HepG2 (cell line): ENCODE data around the gene CNPY4. TPM values are rescaled to one million over a fixed set of nuclear protein-coding genes. Genes with fewer than 3 reads are reported as not detected.

Experiments
- ATAC-seq: fragments of 200-7000 bp; cut with Tn5 transposase; 3 replicates; pipeline ENCODE4 v1.9.1; 2020; ENCODE audit warnings: mild to moderate bottlenecking, moderate library complexity
- BruUV-seq: library from RNA; stranded (reverse); fragments of 400-500 nt; replicated peaks from 2 replicates; lab custom pipeline; 2021; lab: Mats Ljungman, UMichigan
- CTCF ChIA-PET: fragments of 300-600 bp; formaldehyde crosslinking; extraction: SDS; loops from one replicate; lab custom pipeline; 2021; ENCODE audit warnings: low total read pairs, inconsistent platforms, low intra/inter-chr PET ratio; lab: Yijun Ruan, JAX
- POLR2A ChIA-PET: fragments of 350-600 bp; sonication (Branson Sonifier 250); formaldehyde crosslinking; loops from one replicate; lab custom pipeline; 2020; ENCODE audit warnings: antibody characterized with exemption, inconsistent platforms; lab: Yijun Ruan, JAX
- DNase-seq: peaks from one replicate; pipeline ENCODE4 v3.0.0-alpha.2; 2015; ENCODE audit warnings: low spot score
- FAIRE-seq: peaks from 3 replicates; lab custom pipeline; 2011; peaks lifted over from hg19 to GRCh38; lab: Jason Lieb, UNC
- H2AFZ ChIP-seq: one replicate; pipeline ENCODE4 v1.6.1; 2011; ENCODE audit warnings: low read length, inconsistent platforms
- H3K27ac ChIP-seq: fragments of 300-600 bp; 3 replicates; pipeline ENCODE4 v1.8.0; 2011; ENCODE audit warnings: mixed run types, mild to moderate bottlenecking, mixed read lengths, low read length, inconsistent platforms; ENCODE audit not compliant: insufficient read depth; ENCODE audit errors: extremely low read length
- H3K27me3 ChIP-seq, 2 experiments: fragments of 200-600 bp in 1 of 2; 2 replicates in 1 of 2; 3 replicates in 1 of 2; pipeline versions ENCODE4 v1.6.0 to v1.8.0; 2011; ENCODE audit warnings: low read length in 2 of 2, mild to moderate bottlenecking in 2 of 2, moderate library complexity in 2 of 2, inconsistent platforms in 1 of 2; ENCODE audit not compliant: insufficient read depth in 2 of 2, control insufficient read depth in 1 of 2
- H3K36me3 ChIP-seq, 2 experiments: fragments of 200-600 bp in 1 of 2; replicated peaks in 1 of 2; 2 replicates in 1 of 2; 3 replicates in 1 of 2; pipeline versions ENCODE4 v1.5.1 to v1.8.0; 2011; ENCODE audit warnings: low read length in 2 of 2, inconsistent platforms in 1 of 2; ENCODE audit not compliant: insufficient read depth in 2 of 2, control insufficient read depth in 1 of 2
- H3K4me1 ChIP-seq: 2 replicates; pipeline ENCODE4 v1.5.1; 2012; ENCODE audit warnings: low read length, inconsistent platforms; ENCODE audit not compliant: insufficient read depth
- H3K4me2 ChIP-seq: 2 replicates; pipeline ENCODE4 v1.6.0; 2011; ENCODE audit warnings: low read depth, low read length, inconsistent platforms
- H3K4me3 ChIP-seq, 3 experiments: fragments of 200-600 bp in 1 of 3; sonication (generic), shearing (Covaris generic) in 1 of 3; replicated peaks in 1 of 3; 2 replicates each; pipeline ENCODE4 v1.5.1; 2011 to 2016; ENCODE audit warnings: low read length in 3 of 3, inconsistent platforms in 2 of 3, low read depth in 2 of 3, mild to moderate bottlenecking in 2 of 3, control low read depth in 1 of 3, mixed read lengths in 1 of 3; ENCODE audit not compliant: insufficient read depth in 1 of 3
- H3K79me2 ChIP-seq: one replicate; pipeline ENCODE4 v1.6.1; 2011; ENCODE audit warnings: low read length, inconsistent platforms; ENCODE audit not compliant: insufficient read depth
- H3K9ac ChIP-seq: 2 replicates; pipeline ENCODE4 v1.6.0; 2011; ENCODE audit warnings: mild to moderate bottlenecking, low read depth, low read length, inconsistent platforms; ENCODE audit not compliant: insufficient read depth
- H3K9me3 ChIP-seq: 2 replicates; pipeline ENCODE4 v1.5.1; 2012; ENCODE audit warnings: mild to moderate bottlenecking, low read length
- H4K20me1 ChIP-seq: 2 replicates; pipeline ENCODE4 v1.6.0; 2011; ENCODE audit warnings: inconsistent platforms, mild to moderate bottlenecking, low read length, moderate library complexity; ENCODE audit not compliant: insufficient read depth
- KLF13 ChIP-seq: sonication (generic); formaldehyde crosslinking; IDR thresholded peaks from 2 replicates; pipeline ENCODE4 v1.4.0; 2020; ENCODE audit warnings: mild to moderate bottlenecking, missing genetic modification reagents
- SRY ChIP-seq: sonication (generic); formaldehyde crosslinking; IDR thresholded peaks from 2 replicates; pipeline ENCODE4 v1.8.0; 2022; ENCODE audit warnings: mild to moderate bottlenecking, missing genetic modification reagents
- U2AF1 ChIP-seq: fragments of 200-400 bp; formaldehyde crosslinking; optimal IDR thresholded peaks from 2 replicates; pipeline ENCODE3; 2017; ENCODE audit warnings: mild to moderate bottlenecking, low read depth, low read length
- U2AF2 ChIP-seq: fragments of 200-400 bp; formaldehyde crosslinking; IDR thresholded peaks from 2 replicates; pipeline ENCODE4 v1.6.1; 2017; ENCODE audit warnings: low read depth, mild to moderate bottlenecking, low read length
- ZBTB7A ChIP-seq: sonication (generic); formaldehyde crosslinking; IDR thresholded peaks from 2 replicates; pipeline ENCODE4 v1.8.0; 2022; ENCODE audit warnings: mild to moderate bottlenecking, missing genetic modification reagents
- ZNF12 ChIP-seq: sonication (generic); formaldehyde crosslinking; IDR thresholded peaks from 2 replicates; pipeline ENCODE4 v1.5.0; 2020; ENCODE audit warnings: missing genetic modification reagents
- ZNF136 ChIP-seq: sonication (generic); formaldehyde crosslinking; IDR thresholded peaks from 2 replicates; pipeline ENCODE4 v1.8.1; 2022; ENCODE audit warnings: low read depth, mild to moderate bottlenecking, moderate library complexity, missing genetic modification reagents
- ZNF234 ChIP-seq: sonication (generic); formaldehyde crosslinking; conservative IDR thresholded peaks from 2 replicates; pipeline ENCODE4 v1.5.1; 2020; ENCODE audit warnings: mild to moderate bottlenecking, missing genetic modification reagents
- ZNF24 ChIP-seq: fragments of 450-650 bp; IDR thresholded peaks from 2 replicates; pipeline ENCODE4 v1.6.1; 2017; ENCODE audit warnings: antibody characterized with exemption, mild to moderate bottlenecking
- ZNF773 ChIP-seq: sonication (generic); formaldehyde crosslinking; IDR thresholded peaks from 2 replicates; pipeline ENCODE4 v1.4.0; 2020; ENCODE audit warnings: missing genetic modification reagents, borderline replicate concordance
- WGBS: methylation state at CpG from one replicate; pipeline ENCODE4 v1.1.6; 2017; ENCODE audit warnings: low lambda C conversion rate; 5-methylcytosine and 5-hydroxymethylcytosine counted together
- in situ Hi-C: cut with HindIII; loops from 2 replicates; pipeline ENCODE4 v1.10.0; 2017; ENCODE audit warnings: low pct_unique_long_range_greater_than_20kb; ENCODE audit not compliant: extremely low pct_ligation_motif_present
- intact Hi-C: fragments of 100-400 bp; cut with micrococcal nuclease; formaldehyde crosslinking; loops from one replicate; pipeline ENCODE4 v1.10.0; 2022; ENCODE audit not compliant: unreplicated experiment
- polyA plus RNA-seq, 8 experiments: library from polyadenylated mRNA; depleted of rRNA in 3 of 8; stranded (reverse) in 7 of 8; unstranded in 1 of 8; fragments of >200 nt; fragmentation: Illumina TruSeq in 4 of 8; extraction: Trizol in 4 of 8; gene quantifications; 2 replicates each; pipeline versions ENCODE4 v1.2.1 to v1.2.3, GENCODE V29; 2011 to 2016; ENCODE audit warnings: low read depth in 4 of 8, missing spikeins in 1 of 8, mixed read lengths in 1 of 8; ENCODE audit not compliant: insufficient read depth in 1 of 8
- total RNA-seq, 5 experiments: library from RNA; depleted of rRNA; stranded (reverse); fragments of >200 nt; fragmentation: Illumina TruSeq; extraction: Trizol; gene quantifications; 2 replicates each; pipeline ENCODE4 v1.2.3, GENCODE V29; 2016; ENCODE audit warnings: low read depth in 1 of 5
- TF ChIP-seq, protein P1 (sequence below): IDR thresholded peaks from 2 replicates; pipeline ENCODE4 v1.6.1; 2016; ENCODE audit warnings: missing biosample characterization, missing genetic modification reagents, low read depth
- TF ChIP-seq, protein P2 (sequence below), 2 experiments: fragments of 450-650 bp in 1 of 2; sonication (generic) in 1 of 2; formaldehyde crosslinking in 1 of 2; IDR thresholded peaks; 2 replicates each; pipeline versions ENCODE4 v1.6.1 to v1.8.0; 2016 to 2022; ENCODE audit warnings: antibody characterized with exemption in 1 of 2, mild to moderate bottlenecking in 1 of 2, missing genetic modification reagents in 1 of 2

The CNPY4 gene
- total and polyA plus RNA-seq, 2 of the 13 experiments (the other 11 are each of a cell fraction or from before 2014, with no cell fraction given), result 6.2 to 12.7 TPM

DNA sequence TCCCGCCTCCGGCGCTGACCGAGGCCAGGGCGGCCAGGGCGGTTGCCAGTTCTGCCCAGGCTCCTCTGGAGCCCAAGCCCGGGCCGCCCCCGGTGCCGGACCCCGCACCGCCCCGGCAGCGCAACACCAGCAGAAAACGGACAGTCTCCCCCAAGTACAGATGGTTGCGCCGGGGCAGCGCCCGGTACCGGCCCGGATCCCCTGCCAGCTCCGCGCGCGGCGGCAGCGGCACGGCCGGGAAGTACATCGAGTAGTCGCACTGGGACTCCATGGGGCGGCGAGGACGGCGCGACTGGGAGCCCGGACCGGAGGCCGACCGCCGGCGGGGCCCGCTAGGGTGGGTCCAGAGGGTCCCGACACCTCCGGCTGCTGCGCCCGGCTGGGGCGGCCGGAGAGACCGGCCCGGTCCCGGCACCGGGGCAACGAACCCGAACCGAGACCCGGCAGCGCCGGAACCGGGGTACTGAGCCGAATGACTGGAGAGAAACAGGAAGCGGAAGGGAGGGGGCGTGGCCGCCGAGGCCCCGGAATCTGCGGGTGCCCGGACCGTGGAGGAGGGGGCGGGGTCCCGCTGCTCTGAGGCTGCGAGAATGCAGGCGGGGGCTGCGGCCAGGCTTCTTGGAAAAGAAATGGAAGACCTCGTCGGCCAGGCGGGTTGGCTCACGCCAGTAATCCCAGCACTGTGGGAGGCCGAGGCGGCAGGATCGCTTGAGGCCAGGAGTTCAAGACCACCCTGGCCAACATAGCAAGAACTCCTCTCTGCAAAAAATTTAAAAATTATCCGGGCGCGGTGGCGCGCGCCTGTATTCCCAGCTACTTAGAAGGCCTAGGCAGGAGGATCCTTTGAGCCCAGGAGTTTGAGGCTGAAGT lies 39.0 kb downstream of the CNPY4 start, which contains the start of gene TRAPPC14:
Gene TRAPPC14 (minus strand): TSS at position 495 of the 870 bp plus-strand sequence. CDS start 224 bp downstream, at position 271.
- ATAC-seq (peak; percentile 83), DNase-seq (peak; percentile 75), FAIRE-seq (peak; percentile 37)
- POLR2A ChIA-PET, result interaction anchor here (0.9 to 2.1 kb wide), 4 partner anchors 10 to 58 kb away, joined by 3 to 25 read pairs (median 7); partner anchors contain the start of gene LAMTOR4
- in situ Hi-C loops, result no loop called here
- H3K4me3 ChIP-seq, result peak within 1 kb of the TSS; percentile 90 to 99 (median 92)
- no TSS peak for BruUV-seq
- intact Hi-C loops, result no loop called here
- H2AFZ ChIP-seq, result no peak within 1 kb of the TSS
- peaks cover 55% of the 10 kb centered on the region for H3K4me1 ChIP-seq
- H3K9ac ChIP-seq, result peak within 1 kb of the TSS; percentile 90
- CTCF ChIA-PET, result no interaction called here
- H3K79me2 ChIP-seq, result no peaks in the 10 kb centered on the region
- peaks cover 6% of the 10 kb centered on the region; the same call in 1 of the 2 replicates for H4K20me1 ChIP-seq
- peaks cover 6 to 24% of the 10 kb centered on the region in 2 experiments for H3K36me3 ChIP-seq
- peak within 1 kb of the TSS; percentile 80 for H3K27ac ChIP-seq
- WGBS, result 4% methylated on average over 48 of the region's 87 CpGs
- peak within 1 kb of the TSS; percentile 75 for H3K4me2 ChIP-seq
- H3K9me3 ChIP-seq, result no peaks in the 10 kb centered on the region
- H3K27me3 ChIP-seq, result peaks cover 3 to 13% of the 10 kb centered on the region in 2 experiments; a peak in 2 of 5 replicates
- TF ChIP-seq ZBTB7A, result no peak
- TF ChIP-seq, protein P1, sequence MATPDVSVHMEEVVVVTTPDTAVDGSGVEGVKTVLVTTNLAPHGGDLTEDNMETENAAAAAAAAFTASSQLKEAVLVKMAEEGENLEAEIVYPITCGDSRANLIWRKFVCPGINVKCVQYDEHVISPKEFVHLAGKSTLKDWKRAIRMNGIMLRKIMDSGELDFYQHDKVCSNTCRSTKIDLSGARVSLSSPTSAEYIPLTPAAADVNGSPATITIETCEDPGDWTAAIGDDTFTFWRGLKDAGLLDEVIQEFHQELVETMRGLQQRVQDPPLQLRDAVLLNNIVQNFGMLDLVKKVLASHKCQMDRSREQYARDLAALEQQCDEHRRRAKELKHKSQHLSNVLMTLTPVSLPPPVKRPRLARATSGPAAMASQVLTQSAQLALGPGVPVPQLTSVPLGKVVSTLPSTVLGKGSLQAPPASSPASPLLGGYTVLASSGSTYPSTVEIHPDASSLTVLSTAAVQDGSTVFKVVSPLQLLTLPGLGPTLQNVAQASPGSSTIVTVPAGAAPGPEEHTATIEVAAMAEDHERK (CRISPR knock-in tag), result no peak
- no peak for TF ChIP-seq ZNF234 (CRISPR knock-in tag)
- TF ChIP-seq ZNF24, result peak; percentile 30; the same call in 1 of the 2 replicates
- TF ChIP-seq U2AF1, result no peak
- no peak for TF ChIP-seq KLF13 (CRISPR knock-in tag)
- no peak for TF ChIP-seq ZNF773 (CRISPR knock-in tag)
- TF ChIP-seq, protein P2, sequence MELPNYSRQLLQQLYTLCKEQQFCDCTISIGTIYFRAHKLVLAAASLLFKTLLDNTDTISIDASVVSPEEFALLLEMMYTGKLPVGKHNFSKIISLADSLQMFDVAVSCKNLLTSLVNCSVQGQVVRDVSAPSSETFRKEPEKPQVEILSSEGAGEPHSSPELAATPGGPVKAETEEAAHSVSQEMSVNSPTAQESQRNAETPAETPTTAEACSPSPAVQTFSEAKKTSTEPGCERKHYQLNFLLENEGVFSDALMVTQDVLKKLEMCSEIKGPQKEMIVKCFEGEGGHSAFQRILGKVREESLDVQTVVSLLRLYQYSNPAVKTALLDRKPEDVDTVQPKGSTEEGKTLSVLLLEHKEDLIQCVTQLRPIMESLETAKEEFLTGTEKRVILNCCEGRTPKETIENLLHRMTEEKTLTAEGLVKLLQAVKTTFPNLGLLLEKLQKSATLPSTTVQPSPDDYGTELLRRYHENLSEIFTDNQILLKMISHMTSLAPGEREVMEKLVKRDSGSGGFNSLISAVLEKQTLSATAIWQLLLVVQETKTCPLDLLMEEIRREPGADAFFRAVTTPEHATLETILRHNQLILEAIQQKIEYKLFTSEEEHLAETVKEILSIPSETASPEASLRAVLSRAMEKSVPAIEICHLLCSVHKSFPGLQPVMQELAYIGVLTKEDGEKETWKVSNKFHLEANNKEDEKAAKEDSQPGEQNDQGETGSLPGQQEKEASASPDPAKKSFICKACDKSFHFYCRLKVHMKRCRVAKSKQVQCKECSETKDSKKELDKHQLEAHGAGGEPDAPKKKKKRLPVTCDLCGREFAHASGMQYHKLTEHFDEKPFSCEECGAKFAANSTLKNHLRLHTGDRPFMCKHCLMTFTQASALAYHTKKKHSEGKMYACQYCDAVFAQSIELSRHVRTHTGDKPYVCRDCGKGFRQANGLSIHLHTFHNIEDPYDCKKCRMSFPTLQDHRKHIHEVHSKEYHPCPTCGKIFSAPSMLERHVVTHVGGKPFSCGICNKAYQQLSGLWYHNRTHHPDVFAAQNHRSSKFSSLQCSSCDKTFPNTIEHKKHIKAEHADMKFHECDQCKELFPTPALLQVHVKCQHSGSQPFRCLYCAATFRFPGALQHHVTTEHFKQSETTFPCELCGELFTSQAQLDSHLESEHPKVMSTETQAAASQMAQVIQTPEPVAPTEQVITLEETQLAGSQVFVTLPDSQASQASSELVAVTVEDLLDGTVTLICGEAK (IDR thresholded peaks at IDR 0.05), result no peak
- TF ChIP-seq, protein P2 (CRISPR knock-in tag; IDR thresholded peaks at IDR 0.05), result peak; percentile 54
- TF ChIP-seq U2AF2, result no peak
- 0 out of 2 replicates have a peak, but pooled peaks have one; percentile 29 for TF ChIP-seq ZNF12 (CRISPR knock-in tag)
- TF ChIP-seq ZNF136, result 0 out of 2 replicates have a peak, but pooled peaks have one; percentile 15
- TF ChIP-seq SRY (CRISPR knock-in tag), result no peak; the same call in 1 of the 2 replicates
